Gastroesophageal sphincter (tissue), 4 donors: Measurements from ENCODE around the gene NAT9. TPM values are rescaled to one million over a fixed set of nuclear protein-coding genes. Genes with fewer than 3 reads are reported as not detected.
A peak's percentile ranks its signal among the peaks of the same experiment; 100 is the strongest.

ENCODE experiments used
- ATAC-seq: fragments of 150-250 bp; one replicate; pipeline ENCODE4 v1.9.1; 2016; ENCODE audit warnings: mild to moderate bottlenecking, moderate library complexity
- H3K27ac ChIP-seq, 4 donors: fragments of 200-600 bp; sonication (generic) in 3 of 4; 1 replicate in 3 of 4; 2 replicates in 1 of 4; pipeline ENCODE4 v1.5.1; 2016 to 2019
- H3K27me3 ChIP-seq: fragments of 200-600 bp; sonication (generic); one replicate; pipeline ENCODE4 v1.5.1; 2019
- H3K36me3 ChIP-seq, 2 donors: fragments of 200-600 bp; sonication (generic); one replicate each; pipeline ENCODE4 v1.5.1; 2019; ENCODE audit warnings: control low read depth in 1 of 2
- H3K4me1 ChIP-seq, 3 donors: fragments of 200-600 bp; sonication (generic); 1 replicate in 2 of 3; 2 replicates in 1 of 3; pipeline ENCODE4 v1.5.1; 2016 to 2019; ENCODE audit warnings: control low read depth in 2 of 3
- H3K4me3 ChIP-seq, 2 donors: fragments of 200-600 bp; sonication (generic); one replicate each; pipeline ENCODE4 v1.5.1; 2019; ENCODE audit warnings: mild to moderate bottlenecking in 1 of 2, moderate library complexity in 1 of 2
- H3K9me3 ChIP-seq, 3 donors: fragments of 200-600 bp; sonication (generic); one replicate each; pipeline ENCODE4 v1.5.1; 2017 to 2019; ENCODE audit warnings: control low read depth in 2 of 3
- EP300 ChIP-seq: sonication (generic); formaldehyde crosslinking; IDR thresholded peaks from one replicate; pipeline ENCODE4 v1.6.1; 2017; ENCODE audit warnings: antibody characterized with exemption, mild to moderate bottlenecking
- POLR2A ChIP-seq, 2 donors: fragments of 450-650 bp; IDR thresholded peaks; one replicate each; pipeline ENCODE4 v1.6.1; 2017; ENCODE audit warnings: antibody characterized with exemption in 2 of 2, mild to moderate bottlenecking in 2 of 2, moderate library complexity in 1 of 2
- POLR2AphosphoS5 ChIP-seq: sonication (generic); formaldehyde crosslinking; IDR thresholded peaks from one replicate; pipeline ENCODE4 v1.6.1; 2017; ENCODE audit warnings: antibody characterized with exemption
- WGBS, 2 donors: methylation state at CpG; one replicate each; pipeline ENCODE4 v1.1.5; 2018; ENCODE audit warnings: low coverage in 1 of 2; 5-methylcytosine and 5-hydroxymethylcytosine counted together
- total RNA-seq, 4 donors: library from RNA; depleted of rRNA; stranded (reverse); fragments of >200 nt; gene quantifications; one replicate each; pipeline ENCODE4 v1.1.0, GENCODE V29; 2016
- TF ChIP-seq, protein P1 (sequence below), 4 experiments: fragments of 200-600 bp in 2 of 4; fragments of 450-650 bp in 2 of 4; sonication (generic) in 1 of 4; IDR thresholded peaks; one replicate each; pipeline ENCODE4 v1.5.1; 2017 to 2019; ENCODE audit warnings: antibody characterized with exemption in 4 of 4, mild to moderate bottlenecking in 2 of 4, moderate library complexity in 2 of 4

The NAT9 gene
- total RNA-seq, 4 donors from 2014 or later: 21.7 to 34.7 (median 26.3) TPM

- 56 to 84% methylated on average over 3 to 6 of the region's 6 CpGs for WGBS, 2 donors
- no peak for TF ChIP-seq EP300
- no peak for TF ChIP-seq POLR2AphosphoS5
- TF ChIP-seq POLR2A (IDR thresholded peaks at IDR 0.05): no peak
- TF ChIP-seq, protein P1, sequence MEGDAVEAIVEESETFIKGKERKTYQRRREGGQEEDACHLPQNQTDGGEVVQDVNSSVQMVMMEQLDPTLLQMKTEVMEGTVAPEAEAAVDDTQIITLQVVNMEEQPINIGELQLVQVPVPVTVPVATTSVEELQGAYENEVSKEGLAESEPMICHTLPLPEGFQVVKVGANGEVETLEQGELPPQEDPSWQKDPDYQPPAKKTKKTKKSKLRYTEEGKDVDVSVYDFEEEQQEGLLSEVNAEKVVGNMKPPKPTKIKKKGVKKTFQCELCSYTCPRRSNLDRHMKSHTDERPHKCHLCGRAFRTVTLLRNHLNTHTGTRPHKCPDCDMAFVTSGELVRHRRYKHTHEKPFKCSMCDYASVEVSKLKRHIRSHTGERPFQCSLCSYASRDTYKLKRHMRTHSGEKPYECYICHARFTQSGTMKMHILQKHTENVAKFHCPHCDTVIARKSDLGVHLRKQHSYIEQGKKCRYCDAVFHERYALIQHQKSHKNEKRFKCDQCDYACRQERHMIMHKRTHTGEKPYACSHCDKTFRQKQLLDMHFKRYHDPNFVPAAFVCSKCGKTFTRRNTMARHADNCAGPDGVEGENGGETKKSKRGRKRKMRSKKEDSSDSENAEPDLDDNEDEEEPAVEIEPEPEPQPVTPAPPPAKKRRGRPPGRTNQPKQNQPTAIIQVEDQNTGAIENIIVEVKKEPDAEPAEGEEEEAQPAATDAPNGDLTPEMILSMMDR (IDR thresholded peaks at IDR 0.05): no peak
Observed at GRCh38 chr17:74777901-74778515, 1.9 kb upstream of the NAT9 start.

DNA sequence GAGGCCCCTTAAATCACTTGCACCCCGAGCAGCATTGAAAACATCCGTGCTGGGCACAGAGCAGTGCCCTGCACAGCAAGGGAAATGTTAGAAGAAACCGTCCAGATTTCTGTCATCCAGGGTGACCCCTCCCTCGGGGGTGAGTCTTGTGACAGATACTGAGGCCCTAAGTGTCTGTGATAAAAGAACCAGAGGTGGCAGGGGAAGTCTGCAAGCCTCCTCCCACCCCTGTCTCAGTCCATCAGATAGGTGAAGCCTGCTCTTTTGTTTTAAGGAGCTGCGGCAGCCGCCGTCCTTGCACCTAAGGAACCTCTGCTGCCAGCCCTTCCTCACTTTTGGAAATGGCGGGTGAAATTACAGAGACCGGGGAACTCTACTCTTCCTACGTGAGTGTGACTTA, 845 bp upstream of the NAT9 start:
- Histone ChIP-seq H3K27ac (peak overlapping the region in 3 of 4 donors; percentile 77 to 82 (median 81)), H3K9me3 (no peaks in the 10 kb centered on the region), H3K4me1 (peaks cover 3 to 36% (median 13%) of the 10 kb centered on the region in 3 donors), H3K27me3 (no peaks in the 10 kb centered on the region), H3K4me3 (peak overlapping the region; percentile 94 to 97), H3K36me3 (peaks cover 0 to 50% of the 10 kb centered on the region in 2 donors)
- TF ChIP-seq EP300 (no peak), POLR2A (IDR thresholded peaks at IDR 0.05) (no peak), POLR2AphosphoS5 (no peak)
- TF ChIP-seq, protein P1 (IDR thresholded peaks at IDR 0.05): no peak
- 20 to 35% methylated on average over 3 to 10 of the region's 10 CpGs for WGBS, 2 donors
- ATAC-seq: no peak

More at GRCh38 chr17:74777901-74778515, 1.9 kb upstream of the NAT9 start:
- Histone ChIP-seq H3K4me3 (no peak overlapping the region), H3K9me3 (no peaks in the 10 kb centered on the region), H3K36me3 (peaks cover 0 to 49% of the 10 kb centered on the region in 2 donors), H3K27ac (no peak overlapping the region), H3K27me3 (no peaks in the 10 kb centered on the region), H3K4me1 (peaks cover 3 to 36% (median 13%) of the 10 kb centered on the region in 3 donors)
- no peak for ATAC-seq

DNA sequence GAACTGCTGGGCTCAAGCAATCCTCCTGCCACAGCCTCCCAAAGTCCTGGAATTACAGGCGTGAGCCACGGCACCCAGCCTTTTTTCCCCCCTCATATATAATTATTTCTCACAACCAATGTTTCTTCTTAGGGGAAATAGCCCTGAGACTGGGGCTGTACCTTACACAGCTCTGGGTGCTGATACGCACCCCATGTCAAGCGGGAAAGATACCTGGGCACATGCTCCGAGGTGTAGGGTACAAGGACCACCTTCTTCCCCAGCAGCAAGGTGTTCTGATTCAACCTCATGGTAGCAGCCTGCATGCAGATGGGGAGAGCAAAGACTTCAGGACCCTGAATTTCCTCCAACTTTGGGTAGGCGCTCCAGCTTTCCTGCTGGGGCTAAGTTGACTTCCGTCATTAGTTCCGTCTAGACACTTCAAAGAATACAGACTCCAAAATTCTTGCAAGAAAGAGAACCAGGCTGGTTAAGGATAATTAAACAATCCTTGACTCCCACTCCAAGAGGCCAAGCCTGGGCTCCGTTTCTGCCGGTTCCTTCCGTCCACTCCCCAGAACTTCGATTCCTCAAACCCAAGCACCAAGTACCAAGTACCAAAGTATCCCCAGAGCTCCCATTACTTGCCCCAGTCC, 619 bp downstream of the NAT9 start:
- no peak for TF ChIP-seq POLR2A (IDR thresholded peaks at IDR 0.05)
- TF ChIP-seq, protein P1 (IDR thresholded peaks at IDR 0.05): no peak
- no peak for TF ChIP-seq POLR2AphosphoS5
- TF ChIP-seq EP300: no peak
- no peaks in the 10 kb centered on the region for H3K9me3 ChIP-seq
- H3K4me1 ChIP-seq: peaks cover 3 to 36% (median 13%) of the 10 kb centered on the region in 3 donors
- no peaks in the 10 kb centered on the region for H3K27me3 ChIP-seq
- peaks cover 0 to 50% of the 10 kb centered on the region in 2 donors for H3K36me3 ChIP-seq
- H3K4me3 ChIP-seq: peak overlapping the region; percentile 94 to 97
- 10 to 27% methylated on average over 8 to 11 of the region's 12 CpGs for WGBS, 2 donors
- ATAC-seq: no peak
- peak overlapping the region; percentile 31 to 82 (median 79) for H3K27ac ChIP-seq

DNA sequence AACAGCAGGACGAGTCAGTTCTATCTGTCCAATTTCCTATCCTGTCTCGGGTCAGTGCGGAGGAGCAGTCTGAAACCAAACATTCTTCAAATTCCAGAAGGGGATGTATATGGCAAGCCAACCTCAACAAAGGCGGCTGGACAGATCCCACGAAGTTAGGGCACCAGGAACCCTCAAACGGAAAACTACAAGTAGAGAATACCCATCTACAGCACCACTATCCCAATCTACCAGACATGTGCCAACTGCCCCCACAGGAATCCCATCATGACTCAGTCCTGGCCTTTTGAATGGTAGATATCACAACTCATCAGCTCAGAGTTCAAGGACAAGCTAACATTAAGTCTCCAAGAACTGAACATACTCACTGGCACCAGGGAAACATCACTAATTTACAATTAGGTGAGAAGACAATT, 2.3 kb downstream of the NAT9 start:
- H3K27ac ChIP-seq: no peak overlapping the region
- TF ChIP-seq EP300 (no peak), POLR2A (IDR thresholded peaks at IDR 0.05) (no peak), POLR2AphosphoS5 (no peak)
- TF ChIP-seq, protein P1 (IDR thresholded peaks at IDR 0.05): no peak
- H3K4me3 ChIP-seq: no peak overlapping the region
- H3K4me1 ChIP-seq: peaks cover 3 to 36% (median 13%) of the 10 kb centered on the region in 3 donors
- H3K27me3 ChIP-seq: no peaks in the 10 kb centered on the region
- H3K36me3 ChIP-seq: peaks cover 0 to 52% of the 10 kb centered on the region in 2 donors
- ATAC-seq: no peak
- no peaks in the 10 kb centered on the region for H3K9me3 ChIP-seq
- 51 to 67% methylated on average over 2 to 3 of the region's 6 CpGs for WGBS, 2 donors

DNA sequence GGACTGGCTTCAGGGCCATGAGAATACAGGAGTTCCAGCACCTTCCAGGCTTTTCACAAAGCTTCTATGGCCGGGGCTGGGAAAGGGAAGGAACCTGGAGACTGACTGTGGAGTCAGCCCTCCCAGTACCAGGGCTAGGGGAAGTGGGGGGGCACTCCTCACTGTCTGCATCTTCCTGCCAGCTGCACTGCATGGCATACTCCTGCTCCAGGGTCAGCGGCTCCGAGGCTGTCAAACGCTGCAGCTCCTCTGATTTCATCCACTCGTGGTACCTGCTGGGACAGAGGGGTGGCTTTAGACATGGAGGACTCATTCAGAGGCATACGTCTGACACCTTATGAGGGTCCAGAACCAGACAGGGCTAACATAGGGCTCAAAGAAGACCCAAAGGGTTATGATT, 2.7 kb downstream of the NAT9 start:
- Histone ChIP-seq H3K36me3 (peaks cover 0 to 54% of the 10 kb centered on the region in 2 donors), H3K9me3 (no peaks in the 10 kb centered on the region), H3K4me3 (no peak overlapping the region), H3K4me1 (peaks cover 3 to 37% (median 13%) of the 10 kb centered on the region in 3 donors), H3K27me3 (no peaks in the 10 kb centered on the region), H3K27ac (no peak overlapping the region)
- no CpG with 5 or more reads among the region's 6 CpGs for WGBS, 2 donors
- TF ChIP-seq POLR2AphosphoS5 (no peak), EP300 (no peak), POLR2A (IDR thresholded peaks at IDR 0.05) (no peak)
- TF ChIP-seq, protein P1 (IDR thresholded peaks at IDR 0.05): no peak
- no peak for ATAC-seq
